ENCODE data around the gene LIN7C. TPM values are rescaled to one million over a fixed set of nuclear protein-coding genes. Genes with fewer than 3 reads are reported as not detected.

LIN7C gene, protein sequence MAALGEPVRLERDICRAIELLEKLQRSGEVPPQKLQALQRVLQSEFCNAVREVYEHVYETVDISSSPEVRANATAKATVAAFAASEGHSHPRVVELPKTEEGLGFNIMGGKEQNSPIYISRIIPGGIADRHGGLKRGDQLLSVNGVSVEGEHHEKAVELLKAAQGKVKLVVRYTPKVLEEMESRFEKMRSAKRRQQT
- 15.5 TPM for total RNA-seq
- long read RNA-seq, full-length matches to known transcripts: 35 of 36 reads
- long read RNA-seq, partial matches to known transcripts: 0 of 36 reads
- long read RNA-seq, other reads (novel, unspliced or antisense): 1 of 36 reads

DNA sequence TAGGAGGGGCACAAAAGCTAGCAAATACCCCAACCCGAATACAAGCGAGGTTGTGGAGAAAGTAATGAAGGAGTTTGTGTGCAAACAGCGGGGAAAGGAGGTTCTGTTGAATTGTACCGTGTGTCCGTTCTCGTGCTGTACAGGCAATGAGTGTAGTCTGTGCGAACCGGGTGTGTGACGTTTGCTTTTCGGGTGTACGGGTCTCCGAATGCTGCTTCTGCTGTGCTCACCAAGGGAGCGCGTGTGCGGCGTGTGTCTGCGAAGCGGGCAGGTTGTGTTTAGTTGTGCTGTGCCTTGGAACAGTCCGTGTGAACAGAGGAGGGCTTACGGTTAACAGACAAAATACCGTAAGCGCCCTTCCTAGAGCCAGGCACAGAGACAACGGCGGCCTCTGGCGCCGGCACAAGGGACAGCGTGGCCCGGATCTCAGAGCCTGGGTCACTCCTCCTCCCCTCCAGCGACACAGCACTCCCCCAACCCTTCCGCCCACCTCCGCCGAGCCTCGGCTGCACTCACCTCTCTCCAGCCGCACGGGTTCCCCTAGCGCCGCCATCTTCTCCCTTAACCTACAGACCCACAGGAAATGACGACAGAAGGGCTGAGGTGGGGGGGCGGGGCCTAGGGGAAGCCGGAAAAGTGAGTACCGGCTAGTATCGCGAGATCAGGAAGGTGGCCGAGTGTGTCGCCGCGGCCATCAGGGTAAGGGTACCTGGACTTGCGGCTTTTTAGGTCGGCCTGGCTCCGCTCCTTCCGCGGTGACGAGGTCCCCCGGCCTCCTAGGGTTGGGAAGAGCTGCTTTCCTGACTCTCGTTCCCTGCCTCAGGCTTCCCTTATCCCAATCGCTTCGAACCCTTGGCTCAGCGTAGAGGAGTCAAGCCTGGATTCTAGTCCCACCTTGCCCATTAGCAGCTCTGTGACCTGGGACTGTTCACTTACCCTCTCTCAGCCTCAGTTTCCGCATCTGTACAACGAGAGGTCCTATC lies at the start of gene LIN7C:
Gene LIN7C (minus strand): TSS at position 570 of the 983 bp plus-strand sequence. CDS start 17 bp downstream, at position 553.
- H3K4me1 ChIP-seq: peaks cover 80% of the 10 kb centered on the region
- TF ChIP-seq, protein P1, sequence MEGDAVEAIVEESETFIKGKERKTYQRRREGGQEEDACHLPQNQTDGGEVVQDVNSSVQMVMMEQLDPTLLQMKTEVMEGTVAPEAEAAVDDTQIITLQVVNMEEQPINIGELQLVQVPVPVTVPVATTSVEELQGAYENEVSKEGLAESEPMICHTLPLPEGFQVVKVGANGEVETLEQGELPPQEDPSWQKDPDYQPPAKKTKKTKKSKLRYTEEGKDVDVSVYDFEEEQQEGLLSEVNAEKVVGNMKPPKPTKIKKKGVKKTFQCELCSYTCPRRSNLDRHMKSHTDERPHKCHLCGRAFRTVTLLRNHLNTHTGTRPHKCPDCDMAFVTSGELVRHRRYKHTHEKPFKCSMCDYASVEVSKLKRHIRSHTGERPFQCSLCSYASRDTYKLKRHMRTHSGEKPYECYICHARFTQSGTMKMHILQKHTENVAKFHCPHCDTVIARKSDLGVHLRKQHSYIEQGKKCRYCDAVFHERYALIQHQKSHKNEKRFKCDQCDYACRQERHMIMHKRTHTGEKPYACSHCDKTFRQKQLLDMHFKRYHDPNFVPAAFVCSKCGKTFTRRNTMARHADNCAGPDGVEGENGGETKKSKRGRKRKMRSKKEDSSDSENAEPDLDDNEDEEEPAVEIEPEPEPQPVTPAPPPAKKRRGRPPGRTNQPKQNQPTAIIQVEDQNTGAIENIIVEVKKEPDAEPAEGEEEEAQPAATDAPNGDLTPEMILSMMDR (IDR thresholded peaks at IDR 0.05; ENCODE audit: borderline replicate concordance): peak; percentile 22
- H3K9me3 ChIP-seq (replicated peaks): no peaks in the 10 kb centered on the region
- peak; percentile 96 for DNase-seq
- H3K27ac ChIP-seq (replicated peaks): peak within 1 kb of the TSS; percentile 94
- intact Hi-C loops (cut with micrococcal nuclease): no loop called here
- H3K27me3 ChIP-seq (ENCODE audit: low read depth): no peaks in the 10 kb centered on the region
- peak within 1 kb of the TSS; percentile 92 for H3K4me3 ChIP-seq
- H3K36me3 ChIP-seq: peaks cover 8% of the 10 kb centered on the region

DNA sequence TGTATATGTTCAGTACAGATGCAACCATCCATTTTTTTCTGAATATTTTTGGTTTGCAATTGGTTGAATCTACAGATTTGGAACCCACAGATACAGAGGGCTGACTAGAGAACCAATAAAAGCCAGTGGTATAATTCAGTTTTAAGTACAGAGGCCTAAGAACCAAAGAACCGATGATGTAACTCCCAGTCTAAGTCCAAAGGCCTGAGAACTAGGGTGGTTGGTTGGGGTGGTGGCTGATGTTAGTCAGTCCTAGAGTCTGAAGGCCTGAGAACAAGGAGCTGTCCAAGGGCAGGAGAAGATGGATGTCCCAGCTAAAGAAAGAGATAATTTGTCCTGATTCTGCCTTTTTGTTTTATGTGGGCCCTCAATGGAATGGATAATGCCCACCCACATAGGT lies 48.7 kb upstream of the LIN7C start:
- TF ChIP-seq, protein P1 (IDR thresholded peaks at IDR 0.05; ENCODE audit: borderline replicate concordance): no peak
- H3K4me3 ChIP-seq: no peak overlapping the region
- DNase-seq: no peak
- intact Hi-C loops (cut with micrococcal nuclease): no loop called here
- no peaks in the 10 kb centered on the region for H3K9me3 ChIP-seq (replicated peaks)
- no peaks in the 10 kb centered on the region for H3K36me3 ChIP-seq
- H3K4me1 ChIP-seq: no peaks in the 10 kb centered on the region
- no peak overlapping the region for H3K27ac ChIP-seq (replicated peaks)
- no peaks in the 10 kb centered on the region for H3K27me3 ChIP-seq (ENCODE audit: low read depth)

DNA sequence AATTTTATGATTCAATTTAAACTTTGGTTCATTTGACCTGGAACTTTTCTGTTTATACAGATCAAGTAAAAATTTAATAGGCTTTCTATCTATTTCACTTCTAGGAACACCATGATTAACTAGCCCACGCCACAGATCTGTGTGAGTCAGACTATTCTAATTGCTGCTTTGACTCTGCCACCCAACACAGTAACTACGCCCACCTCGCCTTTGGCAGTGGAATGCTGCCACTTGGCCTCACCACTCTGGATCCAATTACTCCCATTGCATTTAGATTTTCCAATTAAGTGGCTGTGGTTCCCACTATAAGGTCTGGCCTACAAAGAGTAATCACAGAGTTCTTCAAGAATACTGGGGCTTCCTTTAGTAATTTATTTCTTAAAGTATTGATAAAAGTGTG lies 46.6 kb upstream of the LIN7C start:
- intact Hi-C loops (cut with micrococcal nuclease): no loop called here
- Histone ChIP-seq H3K9me3 (replicated peaks) (no peaks in the 10 kb centered on the region), H3K4me1 (no peaks in the 10 kb centered on the region), H3K36me3 (no peaks in the 10 kb centered on the region), H3K27ac (replicated peaks) (no peak overlapping the region), H3K27me3 (ENCODE audit: low read depth) (no peaks in the 10 kb centered on the region), H3K4me3 (no peak overlapping the region)
- TF ChIP-seq, protein P1 (IDR thresholded peaks at IDR 0.05; ENCODE audit: borderline replicate concordance): no peak
- no peak for DNase-seq

DNA sequence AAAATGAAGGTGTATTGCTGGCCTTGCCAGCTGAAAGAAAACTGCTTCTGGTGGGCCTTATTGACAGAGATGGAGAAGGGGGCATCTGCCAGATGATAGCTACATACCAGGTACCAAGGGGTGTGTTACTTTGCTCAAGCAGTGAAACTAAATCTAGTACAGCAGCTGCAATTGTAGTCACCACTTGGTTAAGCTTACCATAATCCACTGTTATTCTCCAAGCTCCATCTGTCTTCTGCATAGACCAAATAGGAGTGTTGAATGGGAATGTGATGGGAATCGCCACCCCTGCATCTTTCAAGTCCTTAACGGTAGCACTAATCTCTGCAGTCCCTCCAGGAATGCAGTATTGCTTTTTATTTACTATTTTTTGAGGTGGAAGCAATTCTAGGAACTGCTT lies 45.8 kb upstream of the LIN7C start:
- no peaks in the 10 kb centered on the region for H3K4me1 ChIP-seq
- H3K36me3 ChIP-seq: no peaks in the 10 kb centered on the region
- no peak overlapping the region for H3K27ac ChIP-seq (replicated peaks)
- no peaks in the 10 kb centered on the region for H3K9me3 ChIP-seq (replicated peaks)
- intact Hi-C loops (cut with micrococcal nuclease): no loop called here
- no peaks in the 10 kb centered on the region for H3K27me3 ChIP-seq (ENCODE audit: low read depth)
- no peak overlapping the region for H3K4me3 ChIP-seq
- DNase-seq: no peak
- TF ChIP-seq, protein P1 (IDR thresholded peaks at IDR 0.05; ENCODE audit: borderline replicate concordance): no peak

DNA sequence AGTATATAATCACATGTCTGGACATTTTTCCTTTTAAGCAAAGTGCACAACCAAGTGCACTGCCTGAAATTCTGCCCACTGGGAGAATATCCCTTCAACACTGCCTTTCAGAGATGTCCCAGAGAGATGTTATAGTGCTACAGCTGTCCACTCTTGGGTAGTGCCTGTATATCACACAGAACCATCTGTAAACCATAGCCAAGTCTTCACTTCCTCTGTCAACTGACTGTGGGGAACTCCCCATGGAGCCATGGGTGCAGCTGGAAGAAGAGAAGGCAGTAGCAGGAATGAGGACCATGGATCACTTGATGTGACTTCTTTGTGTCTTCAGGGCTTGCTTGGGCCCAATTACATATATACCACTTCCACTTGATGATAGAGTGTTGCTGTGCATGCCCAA lies 44.6 kb upstream of the LIN7C start:
- no peaks in the 10 kb centered on the region for H3K4me1 ChIP-seq
- no peak for DNase-seq
- H3K36me3 ChIP-seq: no peaks in the 10 kb centered on the region
- H3K27me3 ChIP-seq (ENCODE audit: low read depth): no peaks in the 10 kb centered on the region
- H3K9me3 ChIP-seq (replicated peaks): no peaks in the 10 kb centered on the region
- TF ChIP-seq, protein P1 (IDR thresholded peaks at IDR 0.05; ENCODE audit: borderline replicate concordance): no peak
- H3K27ac ChIP-seq (replicated peaks): no peak overlapping the region
- H3K4me3 ChIP-seq: no peak overlapping the region
- intact Hi-C loops (cut with micrococcal nuclease): no loop called here

Data from left ventricle myocardium inferior (tissue), 1 donor.